ENCODE measurements around the gene ATRNL1. TPM values are rescaled to one million over a fixed set of nuclear protein-coding genes. Genes with fewer than 3 reads are reported as not detected.

Gene ATRNL1
- total RNA-seq, 4 donors from 2014 or later, result 0.34 to 0.98 (median 0.44) TPM; not detected in 1

GRCh38 chr10:115818012-115818411, 724.8 kb downstream of the ATRNL1 start:
- no peak for TF ChIP-seq CTCF (IDR thresholded peaks at IDR 0.05; ENCODE audit: low read depth)

GRCh38 chr10:115826396-115826795, 733.2 kb downstream of the ATRNL1 start:
- TF ChIP-seq CTCF (IDR thresholded peaks at IDR 0.05; ENCODE audit: low read depth), result no peak

GRCh38 chr10:115827231-115828009, 734.3 kb downstream of the ATRNL1 start:
- no peak for TF ChIP-seq CTCF (IDR thresholded peaks at IDR 0.05; ENCODE audit: low read depth)

GRCh38 chr10:115829521-115830205, 736.5 kb downstream of the ATRNL1 start:
- no peak for TF ChIP-seq CTCF (IDR thresholded peaks at IDR 0.05; ENCODE audit: low read depth)

GRCh38 chr10:115830265-115830970, 737.3 kb downstream of the ATRNL1 start:
- no peak for TF ChIP-seq CTCF (IDR thresholded peaks at IDR 0.05; ENCODE audit: low read depth)

- TF ChIP-seq CTCF (IDR thresholded peaks at IDR 0.05; ENCODE audit: low read depth), result no peak
These were observed 737.9 kb downstream of the ATRNL1 start for GRCh38 chr10:115831016-115831415.

GRCh38 chr10:115833119-115833518, 740.0 kb downstream of the ATRNL1 start:
- no peak for TF ChIP-seq CTCF (IDR thresholded peaks at IDR 0.05; ENCODE audit: low read depth)

All from subcutaneous adipose tissue (tissue), 4 donors.